Measurements from ENCODE around the gene CENPC.

The CENPC gene

GRCh38 chr4:67522230-67522629 lies 23.1 kb downstream of the CENPC start:
- Histone ChIP-seq H3K27me3 (ENCODE audit: insufficient read depth, poor library complexity, severe bottlenecking) (no peaks in the 10 kb centered on the region), H3K4me3 (ENCODE audit: severe bottlenecking) (no peak overlapping the region), H3K27ac (ENCODE audit: poor library complexity, severe bottlenecking) (no peak overlapping the region), H3K9me3 (ENCODE audit: severe bottlenecking) (no peaks in the 10 kb centered on the region), H3K4me1 (ENCODE audit: insufficient read depth, poor library complexity, severe bottlenecking) (no peaks in the 10 kb centered on the region), H3K36me3 (ENCODE audit: low read depth) (peaks cover 30% of the 10 kb centered on the region)
- DNase-seq (ENCODE audit: low spot score) (no peak), ATAC-seq (ENCODE audit: low read depth) (no peak)
- TF ChIP-seq, protein P1, sequence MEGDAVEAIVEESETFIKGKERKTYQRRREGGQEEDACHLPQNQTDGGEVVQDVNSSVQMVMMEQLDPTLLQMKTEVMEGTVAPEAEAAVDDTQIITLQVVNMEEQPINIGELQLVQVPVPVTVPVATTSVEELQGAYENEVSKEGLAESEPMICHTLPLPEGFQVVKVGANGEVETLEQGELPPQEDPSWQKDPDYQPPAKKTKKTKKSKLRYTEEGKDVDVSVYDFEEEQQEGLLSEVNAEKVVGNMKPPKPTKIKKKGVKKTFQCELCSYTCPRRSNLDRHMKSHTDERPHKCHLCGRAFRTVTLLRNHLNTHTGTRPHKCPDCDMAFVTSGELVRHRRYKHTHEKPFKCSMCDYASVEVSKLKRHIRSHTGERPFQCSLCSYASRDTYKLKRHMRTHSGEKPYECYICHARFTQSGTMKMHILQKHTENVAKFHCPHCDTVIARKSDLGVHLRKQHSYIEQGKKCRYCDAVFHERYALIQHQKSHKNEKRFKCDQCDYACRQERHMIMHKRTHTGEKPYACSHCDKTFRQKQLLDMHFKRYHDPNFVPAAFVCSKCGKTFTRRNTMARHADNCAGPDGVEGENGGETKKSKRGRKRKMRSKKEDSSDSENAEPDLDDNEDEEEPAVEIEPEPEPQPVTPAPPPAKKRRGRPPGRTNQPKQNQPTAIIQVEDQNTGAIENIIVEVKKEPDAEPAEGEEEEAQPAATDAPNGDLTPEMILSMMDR (IDR thresholded peaks at IDR 0.05; ENCODE audit: poor library complexity, severe bottlenecking) = no peak

DNA sequence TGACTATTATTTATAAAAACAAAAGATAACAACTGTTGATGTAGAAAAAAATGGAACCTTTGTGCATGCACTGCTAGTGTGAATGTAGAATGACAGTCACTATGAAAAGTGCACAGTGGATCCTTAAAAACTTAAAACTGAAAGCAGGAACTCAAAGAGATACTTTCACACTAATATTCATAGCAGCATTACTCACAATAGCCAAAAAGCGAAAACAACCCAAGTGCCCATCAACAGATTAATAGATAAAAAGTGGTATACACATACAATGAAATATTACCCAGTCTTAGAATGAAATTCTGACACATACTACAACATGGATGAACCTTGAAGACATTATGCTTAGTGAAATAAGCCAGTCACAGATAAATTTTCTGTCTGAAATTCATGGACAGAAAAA lies 23.8 kb downstream of the CENPC start:
- Histone ChIP-seq H3K4me3 (ENCODE audit: severe bottlenecking) (no peak overlapping the region), H3K9me3 (ENCODE audit: severe bottlenecking) (no peaks in the 10 kb centered on the region), H3K4me1 (ENCODE audit: insufficient read depth, poor library complexity, severe bottlenecking) (no peaks in the 10 kb centered on the region), H3K27ac (ENCODE audit: poor library complexity, severe bottlenecking) (no peak overlapping the region), H3K36me3 (ENCODE audit: low read depth) (peaks cover 36% of the 10 kb centered on the region), H3K27me3 (ENCODE audit: insufficient read depth, poor library complexity, severe bottlenecking) (no peaks in the 10 kb centered on the region)
- no peak for DNase-seq (ENCODE audit: low spot score)
- no peak for ATAC-seq (ENCODE audit: low read depth)
- TF ChIP-seq, protein P1 (IDR thresholded peaks at IDR 0.05; ENCODE audit: poor library complexity, severe bottlenecking) = no peak

GRCh38 chr4:67520141-67520540 lies 25.2 kb downstream of the CENPC start:
- no peak overlapping the region for H3K27ac ChIP-seq (ENCODE audit: poor library complexity, severe bottlenecking)
- H3K27me3 ChIP-seq (ENCODE audit: insufficient read depth, poor library complexity, severe bottlenecking) = no peaks in the 10 kb centered on the region
- no peak for ATAC-seq (ENCODE audit: low read depth)
- DNase-seq (ENCODE audit: low spot score) = no peak
- TF ChIP-seq, protein P1 (IDR thresholded peaks at IDR 0.05; ENCODE audit: poor library complexity, severe bottlenecking) = no peak
- H3K4me1 ChIP-seq (ENCODE audit: insufficient read depth, poor library complexity, severe bottlenecking) = no peaks in the 10 kb centered on the region
- H3K36me3 ChIP-seq (ENCODE audit: low read depth) = peaks cover 47% of the 10 kb centered on the region
- H3K9me3 ChIP-seq (ENCODE audit: severe bottlenecking) = no peaks in the 10 kb centered on the region
- H3K4me3 ChIP-seq (ENCODE audit: severe bottlenecking) = no peak overlapping the region

GRCh38 chr4:67512501-67512900 lies 32.8 kb downstream of the CENPC start:
- Histone ChIP-seq H3K27me3 (ENCODE audit: insufficient read depth, poor library complexity, severe bottlenecking) (no peaks in the 10 kb centered on the region), H3K9me3 (ENCODE audit: severe bottlenecking) (no peaks in the 10 kb centered on the region), H3K4me1 (ENCODE audit: insufficient read depth, poor library complexity, severe bottlenecking) (no peaks in the 10 kb centered on the region), H3K4me3 (ENCODE audit: severe bottlenecking) (no peak overlapping the region), H3K36me3 (ENCODE audit: low read depth) (peaks cover 77% of the 10 kb centered on the region), H3K27ac (ENCODE audit: poor library complexity, severe bottlenecking) (no peak overlapping the region)
- no peak for ATAC-seq (ENCODE audit: low read depth)
- DNase-seq (ENCODE audit: low spot score) = no peak
- TF ChIP-seq, protein P1 (IDR thresholded peaks at IDR 0.05; ENCODE audit: poor library complexity, severe bottlenecking) = no peak

- TF ChIP-seq, protein P1 (IDR thresholded peaks at IDR 0.05; ENCODE audit: poor library complexity, severe bottlenecking) = no peak
- DNase-seq (ENCODE audit: low spot score) (no peak), ATAC-seq (ENCODE audit: low read depth) (no peak)
- Histone ChIP-seq H3K27me3 (ENCODE audit: insufficient read depth, poor library complexity, severe bottlenecking) (no peaks in the 10 kb centered on the region), H3K27ac (ENCODE audit: poor library complexity, severe bottlenecking) (no peak overlapping the region), H3K4me1 (ENCODE audit: insufficient read depth, poor library complexity, severe bottlenecking) (no peaks in the 10 kb centered on the region), H3K4me3 (ENCODE audit: severe bottlenecking) (no peak overlapping the region), H3K9me3 (ENCODE audit: severe bottlenecking) (no peaks in the 10 kb centered on the region), H3K36me3 (ENCODE audit: low read depth) (peaks cover 13% of the 10 kb centered on the region)
Measured at GRCh38 chr4:67500373-67500772, 44.9 kb downstream of the CENPC start.
